HG02798 (cell line): ENCODE results near the gene GIT1.

Source experiments
- ATAC-seq: cut with Tn5 transposase; IDR thresholded peaks from one replicate; pipeline ENCODE4 v1.9.1; 2021; ENCODE audit warnings: mild to moderate bottlenecking; ENCODE audit not compliant: unreplicated experiment, poor library complexity

Gene GIT1

DNA sequence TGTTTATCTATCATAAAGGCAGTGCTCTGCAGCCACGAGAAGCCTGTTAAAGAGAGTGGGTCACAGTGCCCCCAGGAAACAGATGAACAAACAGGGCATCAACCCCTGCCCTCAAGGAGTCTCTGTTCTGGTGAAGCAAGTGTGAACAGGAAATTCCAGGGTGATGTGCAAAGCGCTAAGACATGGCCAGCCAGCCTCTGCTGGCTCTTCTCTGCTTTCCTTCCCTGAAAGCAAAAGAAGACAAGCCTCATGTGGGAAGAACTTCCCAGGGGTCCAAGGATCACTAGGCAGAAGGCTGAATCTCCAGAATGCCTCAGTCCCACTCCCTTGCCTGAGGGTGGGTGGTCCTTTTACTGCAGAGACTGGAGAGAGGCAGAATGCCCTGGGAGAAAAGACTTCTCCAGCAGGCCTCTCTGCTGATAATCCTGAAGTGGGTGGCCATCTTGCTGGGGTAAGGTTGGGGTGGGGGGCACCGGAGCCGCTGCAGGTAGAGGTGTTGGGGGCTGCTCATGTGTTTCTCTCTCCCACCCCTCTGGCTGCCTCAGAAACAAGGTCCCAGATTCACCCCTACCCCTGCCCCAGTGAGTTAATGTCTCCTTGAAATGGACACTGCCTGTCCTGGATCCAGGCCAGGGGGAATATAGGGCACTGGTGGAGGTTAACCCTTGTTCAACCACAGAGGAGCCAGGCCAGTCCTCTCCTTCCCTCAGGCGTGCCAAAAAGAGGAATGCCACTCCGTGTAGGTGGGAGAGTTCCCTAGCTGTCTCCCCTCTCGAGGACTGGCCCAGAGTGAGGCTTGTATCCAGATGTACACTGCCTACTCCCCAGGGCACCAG is 5.9 kb upstream of the GIT1 start:
- no peak for ATAC-seq

GRCh38 chr17:29594519-29595090 is 5.2 kb upstream of the GIT1 start:
- no peak for ATAC-seq

- ATAC-seq = no peak
Observed at GRCh38 chr17:29593591-29594518, 4.4 kb upstream of the GIT1 start.

DNA sequence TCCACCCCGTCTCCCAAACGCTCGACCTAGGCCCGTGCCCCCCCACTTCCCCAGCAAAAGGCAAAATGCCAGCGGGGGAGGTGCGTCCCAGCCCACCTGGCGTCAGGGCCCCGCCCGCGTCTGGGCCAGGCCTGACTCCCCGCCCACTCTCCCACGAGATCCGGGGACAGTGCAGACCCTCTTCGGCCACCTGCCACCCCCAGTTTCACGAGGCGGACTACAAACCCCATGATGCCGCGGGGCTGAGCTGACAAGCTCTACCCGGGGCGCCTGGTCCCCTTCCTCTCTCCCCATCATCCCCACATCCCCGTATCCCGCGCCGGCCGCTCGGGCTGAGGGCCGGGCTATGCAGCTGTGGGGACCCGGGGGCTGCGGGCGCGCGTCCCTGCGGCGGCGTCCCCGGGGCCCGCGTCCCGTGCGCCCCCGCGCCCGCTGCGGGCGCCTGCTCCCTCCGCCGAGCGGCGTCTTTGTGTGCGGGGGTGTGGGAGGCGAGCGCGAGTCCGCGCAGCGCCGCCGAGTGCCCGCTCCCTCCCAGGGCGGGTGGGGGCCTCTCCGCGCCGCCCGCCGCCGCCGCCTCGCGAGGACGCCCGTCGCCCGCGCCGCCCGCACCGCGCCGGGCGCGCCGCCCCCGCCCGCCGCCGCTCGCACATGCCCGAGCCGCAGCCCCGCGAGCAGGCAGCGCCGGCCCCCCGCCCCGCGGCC is 3.6 kb upstream of the GIT1 start, which contains the start of gene ANKRD13B:
Gene ANKRD13B, plus strand, starts transcription at position 283 of the 702 bp plus-strand sequence. CDS start 490 bp downstream, outside the sequence.
- no peak for ATAC-seq

- ATAC-seq = peak; percentile 30
Observed at GRCh38 chr17:29591737-29592608, 2.5 kb upstream of the GIT1 start.

GRCh38 chr17:29591146-29591736 is 1.8 kb upstream of the GIT1 start:
- no peak for ATAC-seq

DNA sequence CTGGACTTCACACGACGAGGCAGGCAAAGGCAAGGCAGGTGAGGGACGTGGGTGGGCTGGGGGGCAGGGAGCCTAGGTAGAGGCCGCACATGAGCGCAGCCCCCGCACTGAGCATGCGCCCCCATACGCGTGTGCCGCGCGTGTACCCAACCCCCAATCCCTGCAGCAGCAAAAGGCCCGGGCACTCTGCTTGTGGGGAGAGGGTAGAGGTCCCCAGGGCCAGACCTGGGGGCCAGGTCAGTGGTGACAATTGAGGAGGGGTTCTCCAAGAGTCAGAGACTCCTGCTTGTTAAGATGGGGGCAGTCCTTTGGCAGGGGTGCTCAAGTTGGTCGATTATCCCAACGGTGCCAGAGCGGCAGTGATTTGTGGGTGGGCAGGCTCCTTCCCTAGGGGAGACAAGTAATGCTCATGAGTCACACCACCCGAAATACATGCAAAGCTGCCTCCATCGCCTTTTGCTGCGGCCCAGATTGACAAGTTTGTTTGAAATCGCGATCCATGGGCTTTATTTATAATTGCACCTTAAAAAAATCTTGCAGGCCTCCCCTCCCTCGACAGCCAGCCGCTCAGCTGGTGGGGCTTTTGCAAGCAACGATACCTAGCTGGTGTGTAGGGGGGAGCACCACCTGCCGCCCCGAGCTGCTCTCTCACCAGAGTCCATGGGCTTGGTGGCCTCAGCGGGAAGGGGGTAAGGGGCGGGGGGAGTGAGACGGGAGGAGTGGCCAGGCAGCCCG is 1.1 kb upstream of the GIT1 start:
- no peak for ATAC-seq

GRCh38 chr17:29588562-29589411 is 661 bp downstream of the GIT1 start:
- ATAC-seq = peak; percentile 15

DNA sequence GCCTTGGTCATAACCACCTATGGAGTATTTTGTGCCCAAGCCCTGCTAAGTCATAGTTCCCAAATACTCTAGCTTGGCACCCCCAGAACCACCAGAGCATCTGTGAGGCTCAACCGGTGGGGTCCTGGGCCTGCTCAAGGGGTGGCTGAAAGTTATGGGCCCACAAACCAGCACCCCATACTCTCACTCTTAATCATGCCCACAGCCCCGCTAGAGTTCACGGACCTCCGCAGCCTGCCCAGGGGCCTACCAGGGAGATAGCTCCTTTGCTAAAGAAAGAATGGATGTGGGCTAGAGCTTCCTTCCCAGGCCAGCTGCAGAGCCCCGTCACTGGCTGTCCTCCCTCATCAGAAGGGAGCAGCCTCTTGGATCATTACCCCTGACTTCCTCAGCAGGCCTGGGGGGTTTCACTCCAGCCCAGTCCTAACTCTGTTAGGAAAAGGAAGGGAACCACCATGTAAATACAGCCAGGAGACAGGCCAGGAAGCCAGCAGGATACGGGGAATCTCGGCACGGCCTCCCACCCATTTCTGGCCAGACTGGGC is 1.4 kb downstream of the GIT1 start:
- ATAC-seq = no peak

DNA sequence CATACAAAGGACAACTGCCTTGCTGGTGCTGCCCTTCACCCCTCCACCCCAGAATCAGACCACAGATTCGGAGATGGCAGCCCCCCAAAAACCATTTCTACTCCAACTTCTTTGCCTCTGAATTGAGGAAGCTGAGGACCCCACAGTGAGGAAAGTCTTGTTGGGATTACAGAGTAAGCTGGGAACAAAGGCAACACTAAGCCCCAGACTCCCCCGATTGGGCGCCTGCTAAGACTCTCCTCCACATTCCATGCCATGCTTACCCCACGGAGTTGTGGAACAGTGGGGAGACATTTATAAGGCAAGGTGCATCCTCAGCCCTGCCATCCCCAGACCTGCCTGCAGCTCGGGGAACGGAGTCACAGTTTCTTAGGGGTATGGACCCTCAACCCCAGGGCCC is 1.9 kb downstream of the GIT1 start:
- ATAC-seq = no peak

DNA sequence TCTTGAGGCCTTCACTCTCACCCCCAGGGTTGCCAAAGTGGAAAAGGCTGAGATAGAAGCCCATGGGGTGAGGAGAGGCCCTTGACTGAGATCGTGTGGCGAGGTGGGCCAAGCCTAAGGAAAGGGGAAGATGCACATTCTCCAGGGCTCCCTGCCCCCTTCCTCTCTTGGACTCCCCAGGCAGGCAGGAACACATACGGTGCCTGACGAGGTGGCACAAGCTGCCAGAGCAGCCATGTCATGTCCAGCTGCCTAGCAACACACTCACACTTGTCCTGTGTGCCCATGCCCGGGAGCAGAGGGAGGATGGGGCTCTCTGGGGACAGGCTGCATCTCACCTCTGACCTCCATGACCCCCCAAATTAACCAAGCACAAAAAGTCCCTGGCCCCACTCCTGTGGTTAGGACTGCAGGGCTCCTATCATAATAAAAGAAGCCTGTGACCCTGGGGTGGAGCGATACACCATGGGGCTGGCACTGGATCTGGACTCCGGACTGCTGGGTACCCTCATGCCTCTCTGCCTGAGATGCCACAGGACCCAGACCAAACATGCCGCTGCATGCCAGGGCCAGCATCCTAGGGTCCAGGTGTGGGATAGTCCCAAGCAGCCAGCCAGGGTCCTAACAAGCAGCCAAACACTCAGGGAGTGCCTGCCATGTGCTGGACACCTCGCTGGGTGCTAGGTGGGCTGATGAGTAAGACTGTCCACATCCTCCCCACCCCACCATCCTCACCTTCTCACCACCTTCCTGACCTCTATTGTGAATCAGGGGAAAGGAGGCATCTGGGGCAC is 2.6 kb downstream of the GIT1 start:
- no peak for ATAC-seq

GRCh38 chr17:29585080-29585751 is 4.2 kb downstream of the GIT1 start:
- no peak for ATAC-seq

GRCh38 chr17:29584452-29585079 is 4.9 kb downstream of the GIT1 start:
- no peak for ATAC-seq

DNA sequence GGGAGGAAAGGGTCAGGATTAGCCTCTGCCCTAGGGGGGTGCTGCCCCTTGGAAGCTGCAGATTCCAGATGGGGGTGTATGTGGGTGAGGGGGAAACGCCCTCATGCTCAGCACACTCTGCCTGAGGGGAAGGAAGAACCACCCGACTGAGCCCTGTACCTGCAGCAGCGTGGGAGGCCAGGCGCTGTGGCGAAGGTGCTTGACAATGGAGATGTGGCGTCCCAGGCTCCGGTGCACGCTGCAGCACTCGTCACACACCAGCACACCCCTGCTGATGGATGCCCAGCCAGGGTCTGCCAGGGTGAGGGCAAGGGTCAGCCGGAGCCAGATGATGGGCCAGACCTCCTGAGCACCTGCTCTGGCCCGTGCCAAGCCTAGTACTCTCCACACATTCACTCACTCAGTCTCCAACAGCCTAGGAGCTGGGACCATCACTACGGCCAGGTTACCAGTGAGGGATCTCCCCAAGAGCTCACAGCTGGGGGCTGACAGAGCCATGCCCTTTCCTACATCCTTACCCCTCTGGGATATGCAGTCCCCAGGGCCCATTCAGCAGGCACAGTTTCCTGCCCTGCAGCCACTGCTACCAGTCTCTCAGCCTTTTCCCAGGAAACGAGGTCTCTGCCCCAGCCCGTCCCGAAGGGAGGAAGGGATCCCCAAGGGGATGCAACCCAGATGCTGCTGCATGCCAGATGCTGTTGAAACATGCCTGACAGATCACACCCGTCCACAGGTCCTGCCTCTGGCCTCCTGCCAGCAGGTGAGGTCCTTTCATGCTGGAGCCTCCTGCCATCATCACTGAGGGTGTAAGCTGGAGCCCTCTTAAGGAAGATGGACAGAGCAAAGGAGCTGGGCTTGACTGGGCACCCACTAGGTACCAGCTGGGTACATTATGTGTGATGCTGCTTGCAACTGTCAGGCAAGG is 5.9 kb downstream of the GIT1 start:
- no peak for ATAC-seq
